Fibroblast of lung (primary cell): ENCODE results near the gene TPM2. TPM values are rescaled to one million over a fixed set of nuclear protein-coding genes. Genes with fewer than 3 reads are reported as not detected.

Experiments
- DNase-seq, 2 donors: peaks; one replicate each; pipeline versions ENCODE4 v3.0.0 to v3.0.0-alpha.2; 2010; ENCODE audit warnings: low read depth in 2 of 2
- H2AFZ ChIP-seq: 2 replicates; pipeline ENCODE4 v1.5.1; 2012; ENCODE audit warnings: low read length, control low read depth, inconsistent platforms
- H3K27ac ChIP-seq: 2 replicates; pipeline ENCODE4 v1.5.1; 2011; ENCODE audit warnings: low read length, control low read depth; ENCODE audit not compliant: insufficient read depth
- H3K27me3 ChIP-seq: 2 replicates; pipeline ENCODE4 v1.5.1; 2011; ENCODE audit warnings: mild to moderate bottlenecking, low read length; ENCODE audit not compliant: control insufficient read depth, insufficient read depth
- H3K36me3 ChIP-seq: 2 replicates; pipeline ENCODE4 v1.5.1; 2011; ENCODE audit warnings: low read length; ENCODE audit not compliant: control insufficient read depth, insufficient read depth
- H3K4me1 ChIP-seq: 2 replicates; pipeline ENCODE4 v1.5.1; 2011; ENCODE audit warnings: low read length; ENCODE audit not compliant: control insufficient read depth, insufficient read depth; ENCODE audit errors: extremely low read depth
- H3K4me2 ChIP-seq: 2 replicates; pipeline ENCODE4 v1.5.1; 2011; ENCODE audit warnings: low read length, control low read depth; ENCODE audit not compliant: insufficient read depth; ENCODE audit errors: extremely low read depth
- H3K4me3 ChIP-seq, 4 experiments: fragments of 200-600 bp in 1 of 4; sonication (generic) in 1 of 4; replicated peaks in 1 of 4; 2 replicates each; pipeline ENCODE4 v1.5.1; 2011 to 2016; ENCODE audit warnings: low read length in 4 of 4, low read depth in 3 of 4, mild to moderate bottlenecking in 3 of 4, control low read depth in 2 of 4, inconsistent platforms in 1 of 4, mixed read lengths in 1 of 4; ENCODE audit not compliant: insufficient read depth in 1 of 4; ENCODE audit errors: control extremely low read depth in 1 of 4
- H3K79me2 ChIP-seq: 2 replicates; pipeline ENCODE4 v1.5.1; 2012; ENCODE audit warnings: mild to moderate bottlenecking, low read length, inconsistent platforms; ENCODE audit not compliant: control insufficient read depth, insufficient read depth
- H3K9ac ChIP-seq: 2 replicates; pipeline ENCODE4 v1.5.1; 2011; ENCODE audit warnings: mild to moderate bottlenecking, low read length, control low read depth; ENCODE audit not compliant: insufficient read depth
- H3K9me3 ChIP-seq: 2 replicates; pipeline ENCODE4 v1.5.1; 2012; ENCODE audit warnings: low read depth, low read length; ENCODE audit not compliant: control insufficient read depth, insufficient read depth
- H4K20me1 ChIP-seq: 2 replicates; pipeline ENCODE4 v1.5.1; 2011; ENCODE audit warnings: low read length; ENCODE audit not compliant: control insufficient read depth, insufficient read depth; ENCODE audit errors: extremely low read depth
- CTCF ChIP-seq, 2 donors: IDR thresholded peaks in 1 of 2; conservative IDR thresholded peaks in 1 of 2; 1 replicate in 1 of 2; 2 replicates in 1 of 2; pipeline ENCODE4 v1.5.1; 2011 to 2012; ENCODE audit warnings: low read length in 2 of 2, control low read depth in 1 of 2, inconsistent platforms in 1 of 2, low read depth in 1 of 2, mild to moderate bottlenecking in 1 of 2
- EZH2 ChIP-seq: IDR thresholded peaks from 2 replicates; pipeline ENCODE4 v1.5.1; 2012; ENCODE audit warnings: low read length, control low read depth, mild to moderate bottlenecking; ENCODE audit errors: missing control alignments
- polyA plus RNA-seq, 2 donors: library from polyadenylated mRNA; depleted of rRNA in 1 of 2; stranded (reverse) in 1 of 2; unstranded in 1 of 2; fragments of >200 nt; gene quantifications; 2 replicates each; pipeline ENCODE4 v1.2.1, GENCODE V29; 2011 to 2012; ENCODE audit warnings: missing spikeins in 1 of 2
- total RNA-seq: library from RNA; depleted of rRNA; stranded (reverse); fragments of >200 nt; gene quantifications from 2 replicates; pipeline ENCODE4 v1.2.1, GENCODE V29; 2014

The TPM2 gene
- total and polyA plus RNA-seq, 2 donors (not counting 1 experiment from before 2014, with no cell fraction given) = 1,003 to 1,927 TPM

- H3K27me3 ChIP-seq = no peaks in the 10 kb centered on the region
- H3K4me2 ChIP-seq = no peak overlapping the region
- no peak overlapping the region for H2AFZ ChIP-seq
- peaks cover 66% of the 10 kb centered on the region for H3K36me3 ChIP-seq
- H3K9me3 ChIP-seq = no peaks in the 10 kb centered on the region
- no peak for TF ChIP-seq CTCF (conservative IDR thresholded peaks at IDR 0.05 in 1 of 2, IDR thresholded peaks at IDR 0.05 in 1 of 2; ENCODE audit: low read depth in 1 of 2, low read length in 2 of 2)
- TF ChIP-seq EZH2 = no peak
- H3K27ac ChIP-seq = no peak overlapping the region
- H3K4me1 ChIP-seq = no peaks in the 10 kb centered on the region
- H3K79me2 ChIP-seq = peaks cover 31% of the 10 kb centered on the region
- no peak for DNase-seq
- no peak overlapping the region for H3K4me3 ChIP-seq
- H3K9ac ChIP-seq = no peak overlapping the region
- H4K20me1 ChIP-seq = no peaks in the 10 kb centered on the region
Observed at GRCh38 chr9:35719546-35719945, 29.8 kb upstream of the TPM2 start.

GRCh38 chr9:35718721-35719511 lies 29.2 kb upstream of the TPM2 start:
- no peak for TF ChIP-seq EZH2
- no peak for TF ChIP-seq CTCF (conservative IDR thresholded peaks at IDR 0.05 in 1 of 2, IDR thresholded peaks at IDR 0.05 in 1 of 2; ENCODE audit: low read depth in 1 of 2, low read length in 2 of 2)
- Histone ChIP-seq H3K4me3 (no peak overlapping the region), H2AFZ (no peak overlapping the region), H3K27me3 (no peaks in the 10 kb centered on the region), H3K9me3 (no peaks in the 10 kb centered on the region), H3K4me2 (no peak overlapping the region), H3K79me2 (peaks cover 25% of the 10 kb centered on the region), H3K27ac (no peak overlapping the region), H4K20me1 (no peaks in the 10 kb centered on the region), H3K4me1 (no peaks in the 10 kb centered on the region), H3K9ac (no peak overlapping the region), H3K36me3 (peaks cover 67% of the 10 kb centered on the region)
- DNase-seq = no peak

GRCh38 chr9:35717132-35717870 lies 27.6 kb upstream of the TPM2 start:
- H3K27ac ChIP-seq = no peak overlapping the region
- no peaks in the 10 kb centered on the region for H4K20me1 ChIP-seq
- H3K27me3 ChIP-seq = no peaks in the 10 kb centered on the region
- no peak for DNase-seq
- H3K79me2 ChIP-seq = peaks cover 17% of the 10 kb centered on the region
- H3K4me1 ChIP-seq = no peaks in the 10 kb centered on the region
- no peaks in the 10 kb centered on the region for H3K9me3 ChIP-seq
- no peak overlapping the region for H3K4me2 ChIP-seq
- H3K36me3 ChIP-seq = peaks cover 70% of the 10 kb centered on the region
- no peak for TF ChIP-seq EZH2
- no peak for TF ChIP-seq CTCF (conservative IDR thresholded peaks at IDR 0.05 in 1 of 2, IDR thresholded peaks at IDR 0.05 in 1 of 2; ENCODE audit: low read depth in 1 of 2, low read length in 2 of 2)
- H3K4me3 ChIP-seq = no peak overlapping the region
- H2AFZ ChIP-seq = no peak overlapping the region
- peak overlapping the region; percentile 6 for H3K9ac ChIP-seq
